NB4 (cell line): ENCODE data around the gene TRAF4.
"Not testable (repeated sequence)": the region's sequence is repeated elsewhere in the genome, so short reads cannot be mapped to it uniquely, and the experiment has no call there.

ENCODE experiments used
- CTCF ChIP-seq: IDR thresholded peaks from one replicate; pipeline ENCODE4 v1.5.1; 2012; ENCODE audit warnings: low read depth, low read length
- MYC ChIP-seq: IDR thresholded peaks from 2 replicates; pipeline ENCODE4 v1.6.1; 2011; ENCODE audit warnings: low read depth, low read length
- POLR2A ChIP-seq: IDR thresholded peaks from 2 replicates; pipeline ENCODE4 v1.6.1; 2011; ENCODE audit warnings: mild to moderate bottlenecking; ENCODE audit not compliant: insufficient read length; ENCODE audit errors: extremely low read depth
- TF ChIP-seq, protein P1 (sequence below): IDR thresholded peaks from 2 replicates; pipeline ENCODE4 v1.6.1; 2011; ENCODE audit warnings: low read depth, low read length

GRCh38 chr17:28723836-28724499 lies 19.8 kb upstream of the TRAF4 start:
- not testable (repeated sequence) for TF ChIP-seq POLR2A, CTCF, MYC
- TF ChIP-seq, protein P1, sequence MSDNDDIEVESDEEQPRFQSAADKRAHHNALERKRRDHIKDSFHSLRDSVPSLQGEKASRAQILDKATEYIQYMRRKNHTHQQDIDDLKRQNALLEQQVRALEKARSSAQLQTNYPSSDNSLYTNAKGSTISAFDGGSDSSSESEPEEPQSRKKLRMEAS, result not testable (repeated sequence)
